ENCODE results near the gene ATAD3A. TPM values are rescaled to one million over a fixed set of nuclear protein-coding genes. Genes with fewer than 3 reads are reported as not detected.
"Not testable (repeated sequence)": the region's sequence is repeated elsewhere in the genome, so short reads cannot be mapped to it uniquely, and the experiment has no call there.

Gene ATAD3A
- total RNA-seq, 4 donors from 2014 or later = 18.3 to 29.3 (median 25.2) TPM

DNA sequence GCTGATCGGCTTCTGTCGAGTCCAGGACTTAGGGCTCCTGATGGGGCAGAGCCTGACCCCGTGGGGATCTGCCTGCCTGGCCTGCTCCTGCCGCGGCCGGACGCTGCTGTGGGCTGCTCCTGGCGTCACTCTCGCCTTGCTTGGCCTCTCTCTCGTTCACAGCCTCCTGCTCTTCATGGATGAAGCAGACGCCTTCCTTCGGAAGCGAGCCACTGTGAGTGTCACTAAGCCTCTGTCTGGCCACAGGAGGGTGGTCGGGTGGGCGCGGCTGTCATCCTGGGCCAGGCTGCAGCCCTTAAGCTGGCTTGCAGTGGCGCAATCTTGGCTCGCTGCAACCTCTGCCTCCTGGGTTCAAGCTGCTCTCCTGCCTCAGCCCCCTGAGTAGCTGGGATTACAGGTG lies 24.3 kb upstream of the ATAD3A start:
- Histone ChIP-seq H3K9me3 (no peaks in the 10 kb centered on the region), H3K4me1 (no peaks in the 10 kb centered on the region), H3K36me3 (peaks cover 69 to 100% (median 96%) of the 10 kb centered on the region in 4 donors), H3K27me3 (no peaks in the 10 kb centered on the region), H3K27ac (replicated peaks in 1 of 4) (no peak overlapping the region), H3K4me3 (no peak overlapping the region)
- DNase-seq (ENCODE audit: extremely low spot score) = no peak
- intact Hi-C loops (cut with DNase I) = no loop called here
- 96% methylated on average over 13 of the region's 18 CpGs for WGBS
- TF ChIP-seq, protein P1, sequence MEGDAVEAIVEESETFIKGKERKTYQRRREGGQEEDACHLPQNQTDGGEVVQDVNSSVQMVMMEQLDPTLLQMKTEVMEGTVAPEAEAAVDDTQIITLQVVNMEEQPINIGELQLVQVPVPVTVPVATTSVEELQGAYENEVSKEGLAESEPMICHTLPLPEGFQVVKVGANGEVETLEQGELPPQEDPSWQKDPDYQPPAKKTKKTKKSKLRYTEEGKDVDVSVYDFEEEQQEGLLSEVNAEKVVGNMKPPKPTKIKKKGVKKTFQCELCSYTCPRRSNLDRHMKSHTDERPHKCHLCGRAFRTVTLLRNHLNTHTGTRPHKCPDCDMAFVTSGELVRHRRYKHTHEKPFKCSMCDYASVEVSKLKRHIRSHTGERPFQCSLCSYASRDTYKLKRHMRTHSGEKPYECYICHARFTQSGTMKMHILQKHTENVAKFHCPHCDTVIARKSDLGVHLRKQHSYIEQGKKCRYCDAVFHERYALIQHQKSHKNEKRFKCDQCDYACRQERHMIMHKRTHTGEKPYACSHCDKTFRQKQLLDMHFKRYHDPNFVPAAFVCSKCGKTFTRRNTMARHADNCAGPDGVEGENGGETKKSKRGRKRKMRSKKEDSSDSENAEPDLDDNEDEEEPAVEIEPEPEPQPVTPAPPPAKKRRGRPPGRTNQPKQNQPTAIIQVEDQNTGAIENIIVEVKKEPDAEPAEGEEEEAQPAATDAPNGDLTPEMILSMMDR (IDR thresholded peaks at IDR 0.05) = no peak
- no peak for TF ChIP-seq POLR2AphosphoS5 (IDR thresholded peaks at IDR 0.05)
- TF ChIP-seq EP300 (IDR thresholded peaks at IDR 0.05) = no peak
- no peak for TF ChIP-seq POLR2A (IDR thresholded peaks at IDR 0.05; ENCODE audit: low read depth)

DNA sequence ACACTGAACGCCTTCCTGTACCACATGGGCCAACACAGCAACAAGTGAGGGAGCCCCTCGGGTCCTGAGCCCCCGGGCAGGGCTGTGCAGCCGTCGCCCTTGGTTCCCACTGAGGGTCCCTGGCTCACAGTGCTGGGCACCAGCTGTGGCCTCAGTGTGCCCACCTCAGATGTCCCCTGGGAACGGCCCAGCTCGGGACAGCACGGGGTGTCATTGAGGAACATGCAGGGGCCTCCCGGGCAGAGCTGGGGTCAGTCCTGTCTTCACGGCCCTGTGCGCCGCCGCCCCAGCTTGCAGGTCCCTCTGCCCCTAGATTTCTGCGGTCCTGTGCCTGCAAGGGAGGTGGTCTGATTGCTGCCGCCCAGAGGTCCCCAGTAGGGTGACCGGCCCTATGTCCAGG lies 22.7 kb upstream of the ATAD3A start:
- Histone ChIP-seq H3K36me3 (peaks cover 54 to 100% (median 95%) of the 10 kb centered on the region in 4 donors), H3K27me3 (no peaks in the 10 kb centered on the region), H3K4me3 (no peak overlapping the region), H3K4me1 (no peaks in the 10 kb centered on the region), H3K27ac (replicated peaks in 1 of 4) (no peak overlapping the region), H3K9me3 (no peaks in the 10 kb centered on the region)
- intact Hi-C loops (cut with DNase I) = no loop called here
- DNase-seq (ENCODE audit: extremely low spot score) = no peak
- TF ChIP-seq POLR2AphosphoS5 (IDR thresholded peaks at IDR 0.05) (no peak), POLR2A (IDR thresholded peaks at IDR 0.05; ENCODE audit: low read depth) (no peak), EP300 (IDR thresholded peaks at IDR 0.05) (no peak)
- TF ChIP-seq, protein P1 (IDR thresholded peaks at IDR 0.05) = no peak
- WGBS = 95% methylated on average over 9 of the region's 16 CpGs

DNA sequence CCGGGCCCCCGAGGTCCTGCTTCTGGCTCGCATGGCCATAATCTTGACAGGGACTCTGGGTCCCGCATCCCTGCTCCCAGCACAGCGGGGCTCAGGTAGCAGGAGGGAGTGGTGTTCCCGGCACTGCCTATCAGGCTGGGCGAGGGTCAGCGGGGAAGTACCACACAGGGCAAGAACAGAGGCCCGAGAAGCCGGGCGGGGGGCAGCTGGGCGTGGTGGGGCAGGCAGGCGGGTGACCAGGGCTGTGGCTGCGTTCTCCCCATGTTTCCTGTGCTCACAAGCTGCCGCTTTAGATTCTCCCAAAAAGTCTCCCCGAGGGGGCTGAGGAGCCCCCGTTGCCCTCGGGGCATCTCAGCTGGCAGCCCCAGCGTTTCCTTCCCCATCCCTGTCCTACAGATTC lies 22.1 kb upstream of the ATAD3A start:
- no peaks in the 10 kb centered on the region for H3K27me3 ChIP-seq

DNA sequence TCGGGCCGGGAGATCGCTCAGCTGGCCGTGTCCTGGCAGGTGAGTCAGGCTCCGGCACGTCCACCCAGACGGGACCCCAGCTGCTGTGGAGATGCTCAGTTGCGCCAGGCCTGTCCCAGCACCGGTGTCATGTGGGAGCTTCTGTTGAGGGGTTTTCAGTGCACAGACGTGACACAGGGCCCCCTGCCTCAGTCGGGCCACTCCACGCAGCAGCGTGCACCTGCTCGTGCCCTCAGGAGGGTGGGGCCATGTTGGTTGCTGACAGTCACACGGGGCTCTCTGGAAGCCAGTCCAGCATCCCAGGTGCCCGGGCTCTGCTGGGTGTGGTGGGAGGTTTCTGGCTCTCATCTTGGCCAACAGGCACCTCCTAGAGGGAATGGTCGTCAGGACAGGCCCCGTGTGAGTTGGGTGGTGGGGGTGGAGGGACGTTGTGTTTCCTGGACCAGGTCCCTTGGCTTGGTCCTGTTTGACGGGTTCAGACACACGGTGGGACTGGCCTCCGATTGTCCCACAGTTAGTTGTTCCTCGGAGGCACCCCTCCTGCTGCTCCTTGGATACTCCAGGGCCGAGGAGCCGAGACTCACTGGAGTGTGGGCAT lies 21.2 kb upstream of the ATAD3A start:
- intact Hi-C loops (cut with DNase I) = no loop called here
- H3K9me3 ChIP-seq = no peaks in the 10 kb centered on the region
- H3K27me3 ChIP-seq = no peaks in the 10 kb centered on the region
- no peak overlapping the region for H3K27ac ChIP-seq (replicated peaks in 1 of 4)
- no peaks in the 10 kb centered on the region for H3K4me1 ChIP-seq
- H3K4me3 ChIP-seq = no peak overlapping the region
- H3K36me3 ChIP-seq = peaks cover 52 to 98% (median 94%) of the 10 kb centered on the region in 4 donors
- 100% methylated on average over 13 of the region's 25 CpGs for WGBS
- TF ChIP-seq, protein P1 (IDR thresholded peaks at IDR 0.05) = no peak
- TF ChIP-seq POLR2AphosphoS5 (IDR thresholded peaks at IDR 0.05) = no peak
- no peak for DNase-seq (ENCODE audit: extremely low spot score)

More for the DNA sequence above, 22.1 kb upstream of the ATAD3A start:
- Histone ChIP-seq H3K4me1 (no peaks in the 10 kb centered on the region), H3K4me3 (no peak overlapping the region), H3K9me3 (no peaks in the 10 kb centered on the region), H3K36me3 (peaks cover 53 to 100% (median 96%) of the 10 kb centered on the region in 4 donors), H3K27ac (replicated peaks in 1 of 4) (no peak overlapping the region)
- TF ChIP-seq POLR2A (IDR thresholded peaks at IDR 0.05; ENCODE audit: low read depth) (no peak), EP300 (IDR thresholded peaks at IDR 0.05) (no peak), POLR2AphosphoS5 (IDR thresholded peaks at IDR 0.05) (no peak)
- TF ChIP-seq, protein P1 (IDR thresholded peaks at IDR 0.05) = no peak
- intact Hi-C loops (cut with DNase I) = no loop called here
- 94% methylated on average over 6 of the region's 19 CpGs for WGBS
- DNase-seq (ENCODE audit: extremely low spot score) = no peak

DNA sequence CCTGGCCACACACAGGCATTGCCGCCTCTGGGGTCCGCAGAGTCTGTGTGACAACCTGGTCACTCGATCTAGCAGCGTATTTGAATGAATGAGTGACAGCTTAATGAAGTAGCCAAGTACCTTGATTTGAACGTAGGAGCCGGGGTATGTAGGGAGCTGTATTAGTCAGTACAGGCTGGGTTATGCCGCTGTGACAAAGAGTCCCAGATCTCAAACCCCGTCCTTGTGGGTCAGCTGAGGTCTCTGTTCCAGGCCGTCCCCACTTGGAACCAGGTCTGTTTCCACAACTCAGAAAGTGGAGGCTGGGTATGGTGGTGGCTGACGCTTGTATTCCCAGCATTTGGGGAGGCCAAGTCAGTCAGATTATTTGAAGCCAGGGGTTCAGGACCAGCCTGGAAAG lies 20.4 kb upstream of the ATAD3A start:
- 100% methylated on average over 7 of the region's 10 CpGs for WGBS
- intact Hi-C loops (cut with DNase I) = no loop called here

DNA sequence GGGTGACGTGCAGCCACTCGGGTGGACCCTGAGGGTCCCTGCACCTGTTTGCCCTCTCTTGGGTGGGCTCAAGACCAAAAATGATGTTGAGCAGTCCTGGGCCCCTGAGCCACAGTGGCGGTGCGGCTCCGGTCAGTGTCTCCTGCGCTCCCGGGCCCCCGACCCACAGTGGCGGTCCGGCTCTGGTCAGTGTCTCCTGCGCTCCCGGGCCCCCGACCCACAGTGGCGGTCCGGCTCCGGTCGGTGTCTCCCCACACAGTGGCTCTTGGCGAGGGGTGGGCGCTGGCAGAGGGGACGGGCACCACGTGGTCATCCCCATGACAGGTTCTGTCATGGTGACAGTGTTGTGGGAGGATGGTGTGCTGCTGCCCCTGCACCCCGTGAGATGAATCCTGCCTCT lies 17.7 kb upstream of the ATAD3A start:
- intact Hi-C loops (cut with DNase I) = not testable (repeated sequence)
- H3K36me3 ChIP-seq = peaks cover 33 to 70% (median 65%) of the 10 kb centered on the region in 4 donors

More for the DNA sequence above, 20.4 kb upstream of the ATAD3A start:
- Histone ChIP-seq H3K27me3 (no peaks in the 10 kb centered on the region), H3K4me1 (no peaks in the 10 kb centered on the region), H3K27ac (replicated peaks in 1 of 4) (no peak overlapping the region), H3K4me3 (no peak overlapping the region), H3K36me3 (peaks cover 49 to 97% (median 91%) of the 10 kb centered on the region in 4 donors), H3K9me3 (no peaks in the 10 kb centered on the region)
- DNase-seq (ENCODE audit: extremely low spot score) = no peak
- TF ChIP-seq, protein P1 (IDR thresholded peaks at IDR 0.05) = no peak
- TF ChIP-seq POLR2AphosphoS5 (IDR thresholded peaks at IDR 0.05) (no peak), EP300 (IDR thresholded peaks at IDR 0.05) (no peak), POLR2A (IDR thresholded peaks at IDR 0.05; ENCODE audit: low read depth) (no peak)

DNA sequence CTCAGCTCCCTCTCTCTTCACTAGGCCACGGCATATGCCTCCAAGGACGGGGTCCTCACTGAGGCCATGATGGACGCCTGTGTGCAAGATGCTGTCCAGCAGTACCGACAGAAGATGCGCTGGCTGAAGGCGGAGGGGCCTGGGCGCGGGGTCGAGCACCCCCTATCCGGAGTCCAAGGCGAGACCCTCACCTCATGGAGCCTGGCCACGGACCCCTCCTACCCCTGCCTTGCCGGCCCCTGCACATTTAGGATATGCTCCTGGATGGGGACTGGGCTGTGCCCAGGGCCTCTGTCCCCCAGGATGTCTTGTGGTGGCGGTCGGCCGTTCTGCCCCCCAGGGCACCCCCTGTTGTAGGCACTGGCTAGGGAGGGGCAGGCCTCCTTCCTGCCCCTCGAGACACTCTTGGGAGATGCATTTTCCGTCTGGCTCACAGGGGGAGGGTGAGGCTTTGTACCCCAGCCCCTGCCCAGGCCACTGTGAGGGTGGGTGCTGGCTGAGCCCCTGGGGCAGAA lies 16.4 kb upstream of the ATAD3A start:
- H3K4me1 ChIP-seq; H3K4me3 ChIP-seq; intact Hi-C loops (cut with DNase I); H3K27ac ChIP-seq (replicated peaks in 1 of 4); DNase-seq (ENCODE audit: extremely low spot score); H3K9me3 ChIP-seq; H3K27me3 ChIP-seq: not testable (repeated sequence)
- 82% methylated on average over 9 of the region's 18 CpGs for WGBS
- H3K36me3 ChIP-seq = peaks cover 21 to 57% (median 53%) of the 10 kb centered on the region in 4 donors

More for the DNA sequence above, 17.7 kb upstream of the ATAD3A start:
- 92% methylated on average over 15 of the region's 22 CpGs for WGBS
- not testable (repeated sequence) for H3K27ac ChIP-seq (replicated peaks in 1 of 4); DNase-seq (ENCODE audit: extremely low spot score); H3K27me3 ChIP-seq; H3K9me3 ChIP-seq; H3K4me1 ChIP-seq; H3K4me3 ChIP-seq

Data from esophagus muscularis mucosa (tissue), 4 donors.